Endothelial cell of umbilical vein (primary cell): ENCODE measurements around the gene METTL13. TPM values are rescaled to one million over a fixed set of nuclear protein-coding genes. Genes with fewer than 3 reads are reported as not detected.
A peak's percentile ranks its signal among the peaks of the same experiment; 100 is the strongest.

ENCODE experiments used
- BruUV-seq: library from RNA; stranded (reverse); fragments of 400-500 nt; replicated peaks from 2 replicates; lab custom pipeline; 2021; lab: Mats Ljungman, UMichigan
- CTCF ChIA-PET: fragments of 300-600, 350-600 bp; sonication (Branson Sonifier 250); formaldehyde crosslinking; loops from one replicate; lab custom pipeline; 2021; ENCODE audit warnings: antibody characterized with exemption, inconsistent platforms; lab: Charles Lee
- POLR2A ChIA-PET: fragments of 300-600, 350-600 bp; sonication (Branson Sonifier 250); formaldehyde crosslinking; loops from one replicate; lab custom pipeline; 2021; ENCODE audit warnings: antibody characterized with exemption, inconsistent platforms; lab: Charles Lee
- DNase-seq: peaks from one replicate; pipeline ENCODE4 v3.0.0-alpha.2; 2011; ENCODE audit warnings: low read depth, low spot score
- FAIRE-seq: peaks from 2 replicates; lab custom pipeline; 2011; peaks lifted over from hg19 to GRCh38; lab: Jason Lieb, UNC
- H2AFZ ChIP-seq: 2 replicates; pipeline ENCODE4 v1.6.0; 2012; ENCODE audit warnings: low read depth, low read length, control low read depth, inconsistent platforms
- H3K27ac ChIP-seq: 2 replicates; pipeline ENCODE4 v1.5.1; 2011; ENCODE audit warnings: low read depth, mild to moderate bottlenecking, control low read depth, low read length, moderate library complexity; ENCODE audit not compliant: insufficient read depth
- H3K27me3 ChIP-seq, 2 experiments: 2 replicates each; pipeline versions ENCODE4 v1.6.0 to v1.6.1; 2011; ENCODE audit warnings: low read length in 2 of 2, mixed read lengths in 1 of 2; ENCODE audit not compliant: control insufficient read depth in 2 of 2, insufficient read depth in 2 of 2
- H3K36me3 ChIP-seq, 2 experiments: 2 replicates in 1 of 2; 3 replicates in 1 of 2; pipeline ENCODE4 v1.5.1; 2011; ENCODE audit warnings: low read length in 2 of 2, mild to moderate bottlenecking in 1 of 2, moderate library complexity in 1 of 2; ENCODE audit not compliant: control insufficient read depth in 2 of 2, insufficient read depth in 2 of 2; ENCODE audit errors: extremely low read depth in 1 of 2
- H3K4me1 ChIP-seq: 3 replicates; pipeline ENCODE4 v1.5.1; 2011; ENCODE audit warnings: mild to moderate bottlenecking, low read length; ENCODE audit not compliant: control insufficient read depth, insufficient read depth; ENCODE audit errors: extremely low read depth
- H3K4me2 ChIP-seq: 2 replicates; pipeline ENCODE4 v1.6.1; 2011; ENCODE audit warnings: low read length, control low read depth, mixed read lengths; ENCODE audit not compliant: insufficient read depth
- H3K4me3 ChIP-seq, 3 experiments: fragments of 200-600 bp in 1 of 3; sonication (generic), shearing (Covaris generic) in 1 of 3; replicated peaks in 1 of 3; 2 replicates each; pipeline ENCODE4 v1.5.1; 2011 to 2016; ENCODE audit warnings: control low read depth in 3 of 3, low read length in 3 of 3, mild to moderate bottlenecking in 2 of 3, inconsistent platforms in 1 of 3, low read depth in 1 of 3, moderate library complexity in 1 of 3; ENCODE audit not compliant: insufficient read depth in 1 of 3
- H3K79me2 ChIP-seq: 2 replicates; pipeline ENCODE4 v1.6.0; 2012; ENCODE audit warnings: low read length, inconsistent platforms; ENCODE audit not compliant: control insufficient read depth, insufficient read depth
- H3K9ac ChIP-seq: replicated peaks from 2 replicates; pipeline ENCODE3; 2011; ENCODE audit warnings: low read length, control low read depth; ENCODE audit not compliant: insufficient read depth; ENCODE audit errors: extremely low read depth
- H3K9me1 ChIP-seq: replicated peaks from 3 replicates; pipeline ENCODE4 v1.6.0; 2011; ENCODE audit warnings: mild to moderate bottlenecking, low read length; ENCODE audit not compliant: control insufficient read depth, insufficient read depth; ENCODE audit errors: extremely low read depth
- H3K9me3 ChIP-seq: replicated peaks from 2 replicates; pipeline ENCODE4 v1.5.1; 2012; ENCODE audit warnings: low read length, inconsistent platforms; ENCODE audit not compliant: control insufficient read depth, insufficient read depth
- H4K20me1 ChIP-seq: replicated peaks from 2 replicates; pipeline ENCODE3; 2011; ENCODE audit warnings: mild to moderate bottlenecking, low read length; ENCODE audit not compliant: control insufficient read depth, insufficient read depth; ENCODE audit errors: extremely low read depth
- EZH2 ChIP-seq: IDR thresholded peaks from 2 replicates; pipeline ENCODE4 v1.6.1; 2012; ENCODE audit warnings: borderline replicate concordance, low read depth, mild to moderate bottlenecking, moderate library complexity, low read length, inconsistent platforms; ENCODE audit not compliant: severe bottlenecking
- MAX ChIP-seq: IDR thresholded peaks from 2 replicates; pipeline ENCODE4 v1.6.1; 2011; ENCODE audit not compliant: insufficient read depth, insufficient read length
- MYC ChIP-seq: IDR thresholded peaks from one replicate; pipeline ENCODE4 v1.6.1; 2011; ENCODE audit warnings: mild to moderate bottlenecking, low read depth, low read length
- POLR2A ChIP-seq: IDR thresholded peaks from 2 replicates; pipeline ENCODE4 v1.6.1; 2012; ENCODE audit warnings: low read depth, mild to moderate bottlenecking, control low read depth, low read length
- POLR2AphosphoS5 ChIP-seq: IDR thresholded peaks from 2 replicates; pipeline ENCODE4 v1.6.1; 2012; ENCODE audit warnings: low read depth, mild to moderate bottlenecking, control low read depth, low read length, moderate library complexity; ENCODE audit not compliant: insufficient read depth
- dilution Hi-C: fragments of 300-500 bp; cut with MboI; formaldehyde crosslinking; loops from one replicate; pipeline ENCODE4 v1.15.0; 2019; ENCODE audit warnings: low sequenced_read_pairs; ENCODE audit not compliant: extremely low pct_ligation_motif_present
- intact Hi-C: fragments of 100-400 bp; cut with micrococcal nuclease; formaldehyde crosslinking; loops from one replicate; pipeline ENCODE4 v1.10.0; 2022
- polyA plus RNA-seq, 4 experiments: library from polyadenylated mRNA; depleted of rRNA in 3 of 4; stranded (reverse) in 3 of 4; unstranded in 1 of 4; fragments of >200 nt; gene quantifications; 2 replicates each; pipeline versions ENCODE4 v1.2.1 to v1.2.3, GENCODE V29; 2011 to 2012; ENCODE audit warnings: missing spikeins in 1 of 4
- total RNA-seq: library from RNA; stranded (reverse); gene quantifications from 2 replicates; pipeline ENCODE4 v1.2.3, GENCODE V29; 2021

METTL13 gene
- total and polyA plus RNA-seq, 2 donors (not counting 3 experiments of a cell fraction or from before 2014, with no cell fraction given), result 21.2 to 26.5 TPM

GRCh38 chr1:171835891-171836290 lies 54.4 kb downstream of the METTL13 start:
- FAIRE-seq, result no peak

GRCh38 chr1:171841050-171841910 lies 59.8 kb downstream of the METTL13 start, which contains the start of gene DNM3:
TSS of gene DNM3 (plus strand) at chr1:171841498. CDS start at chr1:171841657, 159 bp downstream.
- ChIA-PET CTCF (interaction anchor here (0.8 to 2.0 kb wide), 11 partner anchors 10 to 197 kb away, joined by 3 to 15 read pairs (median 4); no protein-coding TSS in a partner anchor), POLR2A (interaction anchor here (1.0 kb wide), 1 partner anchor 11 kb away, joined by 4 read pairs; no protein-coding TSS in a partner anchor)
- Histone ChIP-seq H3K4me3 (peak within 1 kb of the TSS; percentile 42 to 75 (median 73)), H3K9me1 (no peaks in the 10 kb centered on the region), H2AFZ (peak within 1 kb of the TSS; percentile 98), H3K9ac (peak within 1 kb of the TSS; percentile 47), H3K36me3 (no peaks in the 10 kb centered on the region), H3K79me2 (no peaks in the 10 kb centered on the region), H3K9me3 (no peaks in the 10 kb centered on the region), H3K4me1 (peaks cover 15% of the 10 kb centered on the region), H3K27ac (peak within 1 kb of the TSS; percentile 55), H4K20me1 (no peaks in the 10 kb centered on the region), H3K27me3 (peaks cover 0 to 6% of the 10 kb centered on the region in 2 experiments), H3K4me2 (peak within 1 kb of the TSS; percentile 86)
- peak; percentile 71 for TF ChIP-seq POLR2A
- peak; percentile 48 for TF ChIP-seq POLR2AphosphoS5
- TF ChIP-seq MAX, result no peak
- TF ChIP-seq MYC, result no peak
- intact Hi-C loops (loop anchor here (1.0 to 2.0 kb wide), 6 partner anchors 60 to 186 kb away; partner anchors contain the start of genes METTL13 and VAMP4), dilution Hi-C loops (no loop called here)
- peak; percentile 87 for DNase-seq
- no TSS peak for BruUV-seq
- FAIRE-seq, result peak; percentile 72

More at GRCh38 chr1:171835891-171836290, 54.4 kb downstream of the METTL13 start:
- dilution Hi-C loops (no loop called here), intact Hi-C loops (no loop called here)
- H3K4me3 ChIP-seq, result no peak overlapping the region
- H3K4me2 ChIP-seq, result no peak overlapping the region
- H3K9me3 ChIP-seq, result no peaks in the 10 kb centered on the region
- H2AFZ ChIP-seq, result no peak overlapping the region
- no peaks in the 10 kb centered on the region for H3K36me3 ChIP-seq
- no peaks in the 10 kb centered on the region for H4K20me1 ChIP-seq
- peaks cover 5% of the 10 kb centered on the region for H3K4me1 ChIP-seq
- no peaks in the 10 kb centered on the region for H3K9me1 ChIP-seq
- H3K9ac ChIP-seq, result no peak overlapping the region
- H3K27me3 ChIP-seq, result peaks cover 0 to under 1% of the 10 kb centered on the region in 2 experiments
- ChIA-PET POLR2A (no interaction called here), CTCF (no interaction called here)
- no peak overlapping the region for H3K27ac ChIP-seq
- TF ChIP-seq EZH2, result no peak
- no peaks in the 10 kb centered on the region for H3K79me2 ChIP-seq
- no TSS peak for BruUV-seq
- no peak for DNase-seq
